T follicular helper cell (primary cell): ENCODE results near the gene PAX5.

Experiments used
- DNase-seq: peaks from one replicate; pipeline ENCODE4 v3.0.0-alpha.2; 2020; ENCODE audit warnings: low read depth

Gene PAX5

GRCh38 chr9:36803961-36804360 is 230.1 kb downstream of the PAX5 start:
- DNase-seq, result no peak

GRCh38 chr9:36802201-36802920 is 231.7 kb downstream of the PAX5 start:
- DNase-seq, result no peak

GRCh38 chr9:36800455-36800854 is 233.6 kb downstream of the PAX5 start:
- no peak for DNase-seq

- no peak for DNase-seq
These were observed 235.6 kb downstream of the PAX5 start for GRCh38 chr9:36798350-36799065.

- DNase-seq, result no peak
These were observed 236.4 kb downstream of the PAX5 start for GRCh38 chr9:36797471-36798220.

GRCh38 chr9:36796671-36797419 is 237.2 kb downstream of the PAX5 start:
- no peak for DNase-seq

- DNase-seq, result no peak
These were observed 239.6 kb downstream of the PAX5 start for GRCh38 chr9:36794461-36794860.

GRCh38 chr9:36793277-36793676 is 240.8 kb downstream of the PAX5 start:
- DNase-seq, result no peak

GRCh38 chr9:36791222-36791950 is 242.7 kb downstream of the PAX5 start:
- DNase-seq, result no peak

- no peak for DNase-seq
These were observed 244.2 kb downstream of the PAX5 start for GRCh38 chr9:36789886-36790285.

GRCh38 chr9:36788534-36788933 is 245.5 kb downstream of the PAX5 start:
- no peak for DNase-seq

- DNase-seq, result no peak
These were observed 246.4 kb downstream of the PAX5 start for GRCh38 chr9:36787709-36788108.
